ENCODE data around the gene LPA.
"Not testable (repeated sequence)": the region's sequence is repeated elsewhere in the genome, so short reads cannot be mapped to it uniquely, and the experiment has no call there.

Gene LPA

GRCh38 chr6:160678230-160678629, 14.2 kb upstream of the LPA start:
- H3K36me3 ChIP-seq = no peaks in the 10 kb centered on the region
- no peak for TF ChIP-seq CTCF (IDR thresholded peaks at IDR 0.05)
- H3K9me3 ChIP-seq = no peaks in the 10 kb centered on the region
- H3K4me3 ChIP-seq (ENCODE audit: low read depth in 1 of 2, low read length in 1 of 2) = no peak overlapping the region
- H3K27me3 ChIP-seq = peaks cover 14% of the 10 kb centered on the region
- H3K4me1 ChIP-seq (ENCODE audit: control insufficient read depth in 1 of 2, insufficient read depth in 1 of 2, low read depth in 1 of 2, low read length in 1 of 2) = no peaks in the 10 kb centered on the region
- H3K27ac ChIP-seq = no peak overlapping the region

DNA sequence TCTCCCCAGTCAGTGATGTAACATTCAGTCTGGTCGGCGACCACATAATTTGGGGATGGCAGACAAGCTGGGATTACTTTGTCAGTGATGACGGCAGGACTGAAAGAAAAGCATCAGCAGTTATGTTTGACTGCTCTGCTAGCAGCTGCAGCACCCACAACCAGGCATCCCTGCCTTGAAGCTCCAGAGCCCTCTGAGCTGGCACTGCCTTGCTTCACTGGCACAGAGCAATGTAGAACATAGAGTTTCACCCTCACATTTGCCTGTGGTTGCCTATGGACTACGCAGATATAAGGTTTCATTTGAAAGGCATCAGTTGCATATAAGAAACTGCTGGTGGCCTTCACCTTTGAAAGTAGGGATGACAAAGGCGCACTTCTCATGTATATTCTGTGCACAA, 12.3 kb upstream of the LPA start:
- not testable (repeated sequence) for H3K27ac ChIP-seq

GRCh38 chr6:160668589-160668988, 4.5 kb upstream of the LPA start:
- H3K9me3 ChIP-seq = no peaks in the 10 kb centered on the region
- H3K27ac ChIP-seq = no peak overlapping the region
- TF ChIP-seq CTCF (IDR thresholded peaks at IDR 0.05) = no peak
- no peaks in the 10 kb centered on the region for H3K27me3 ChIP-seq
- H3K4me3 ChIP-seq (ENCODE audit: low read depth in 1 of 2, low read length in 1 of 2) = no peak overlapping the region
- no peaks in the 10 kb centered on the region for H3K36me3 ChIP-seq
- H3K4me1 ChIP-seq (ENCODE audit: control insufficient read depth in 1 of 2, insufficient read depth in 1 of 2, low read depth in 1 of 2, low read length in 1 of 2) = no peaks in the 10 kb centered on the region

More for the DNA sequence above, 12.3 kb upstream of the LPA start:
- H3K9me3 ChIP-seq; H3K4me3 ChIP-seq (ENCODE audit: low read depth in 1 of 2, low read length in 1 of 2); H3K4me1 ChIP-seq (ENCODE audit: control insufficient read depth in 1 of 2, insufficient read depth in 1 of 2, low read depth in 1 of 2, low read length in 1 of 2); H3K36me3 ChIP-seq: not testable (repeated sequence)
- peaks cover 14% of the 10 kb centered on the region for H3K27me3 ChIP-seq

DNA sequence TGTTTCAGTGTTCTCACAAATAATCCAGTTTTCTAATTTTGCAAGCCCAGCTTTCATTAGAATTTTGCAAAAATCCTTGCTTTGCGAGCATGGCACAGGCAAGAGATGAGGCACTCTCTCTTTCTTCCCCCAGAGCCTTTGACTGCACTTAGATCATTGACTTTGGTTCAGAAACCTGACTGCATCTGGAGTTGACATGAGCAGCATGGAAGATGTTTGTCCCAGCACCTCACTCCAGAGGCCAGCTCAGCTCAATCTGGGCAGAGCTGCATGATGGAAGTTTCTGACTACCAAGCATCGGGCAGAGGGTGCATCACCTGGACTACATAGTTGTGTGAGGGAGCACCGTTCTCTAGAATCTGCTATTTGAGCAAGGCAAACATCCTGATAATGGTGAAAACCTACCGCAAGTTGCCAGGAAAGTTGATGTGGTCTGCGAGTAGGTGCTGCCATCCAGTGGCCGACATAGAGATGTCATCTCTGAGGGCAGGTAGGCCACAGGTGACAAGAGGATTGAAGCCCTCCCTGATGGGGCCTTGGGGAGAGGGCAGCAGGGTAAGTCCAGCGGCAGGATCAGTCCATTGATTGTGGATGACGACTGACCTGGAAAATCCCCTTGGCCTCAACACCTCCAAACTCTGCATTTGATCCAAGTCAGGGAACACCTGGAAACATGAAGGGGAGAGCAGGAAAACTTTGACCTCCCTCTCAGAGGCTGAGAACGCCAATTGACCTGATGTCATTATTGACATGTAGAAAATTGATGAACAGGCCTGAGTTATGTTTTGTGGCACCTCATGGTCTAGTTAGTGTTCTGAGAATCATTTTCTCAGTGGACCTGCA, 3.8 kb upstream of the LPA start:
- no peak overlapping the region for H3K4me3 ChIP-seq (ENCODE audit: low read depth in 1 of 2, low read length in 1 of 2)
- TF ChIP-seq CTCF (IDR thresholded peaks at IDR 0.05) = no peak
- H3K9me3 ChIP-seq = no peaks in the 10 kb centered on the region
- no peaks in the 10 kb centered on the region for H3K4me1 ChIP-seq (ENCODE audit: control insufficient read depth in 1 of 2, insufficient read depth in 1 of 2, low read depth in 1 of 2, low read length in 1 of 2)
- no peaks in the 10 kb centered on the region for H3K36me3 ChIP-seq
- no peaks in the 10 kb centered on the region for H3K27me3 ChIP-seq
- H3K27ac ChIP-seq = no peak overlapping the region

- TF ChIP-seq CTCF (IDR thresholded peaks at IDR 0.05) = no peak
- Histone ChIP-seq H3K27me3 (no peaks in the 10 kb centered on the region), H3K36me3 (no peaks in the 10 kb centered on the region), H3K4me1 (ENCODE audit: control insufficient read depth in 1 of 2, insufficient read depth in 1 of 2, low read depth in 1 of 2, low read length in 1 of 2) (no peaks in the 10 kb centered on the region), H3K4me3 (ENCODE audit: low read depth in 1 of 2, low read length in 1 of 2) (no peak overlapping the region), H3K27ac (no peak overlapping the region), H3K9me3 (no peaks in the 10 kb centered on the region)
Measured at GRCh38 chr6:160662842-160663241, 1.2 kb downstream of the LPA start.

GRCh38 chr6:160662429-160662828, 1.6 kb downstream of the LPA start:
- no peaks in the 10 kb centered on the region for H3K36me3 ChIP-seq
- no peak overlapping the region for H3K4me3 ChIP-seq (ENCODE audit: low read depth in 1 of 2, low read length in 1 of 2)
- H3K27me3 ChIP-seq = no peaks in the 10 kb centered on the region
- H3K4me1 ChIP-seq (ENCODE audit: control insufficient read depth in 1 of 2, insufficient read depth in 1 of 2, low read depth in 1 of 2, low read length in 1 of 2) = no peaks in the 10 kb centered on the region
- no peak for TF ChIP-seq CTCF (IDR thresholded peaks at IDR 0.05)
- no peak overlapping the region for H3K27ac ChIP-seq
- H3K9me3 ChIP-seq = no peaks in the 10 kb centered on the region

Measured in neutrophil (primary cell).